Small intestine (tissue), 7 donors: ENCODE measurements around the gene PCDH15. TPM values are rescaled to one million over a fixed set of nuclear protein-coding genes. Genes with fewer than 3 reads are reported as not detected.

Experiments used
- DNase-seq, 2 donors: peaks; one replicate each; pipeline versions ENCODE4 v3.0.0 to v3.0.0-alpha.2; 2013
- FAIRE-seq: peaks from 2 replicates; lab custom pipeline; 2012; peaks lifted over from hg19 to GRCh38; lab: Jason Lieb, UNC
- H3K27ac ChIP-seq, 3 donors: one replicate each; pipeline ENCODE4 v1.5.1; 2013; ENCODE audit warnings: low read length in 2 of 3, mild to moderate bottlenecking in 2 of 3, control low read depth in 1 of 3, inconsistent platforms in 1 of 3, low read depth in 1 of 3, moderate library complexity in 1 of 3
- H3K27me3 ChIP-seq, 3 donors: one replicate each; pipeline ENCODE4 v1.6.1; 2013; ENCODE audit warnings: low read length in 3 of 3, inconsistent platforms in 1 of 3; ENCODE audit not compliant: control insufficient read depth in 3 of 3, insufficient read depth in 3 of 3
- H3K36me3 ChIP-seq, 3 donors: one replicate each; pipeline ENCODE4 v1.6.1; 2013; ENCODE audit warnings: low read length in 3 of 3, inconsistent platforms in 1 of 3, low read depth in 1 of 3, mild to moderate bottlenecking in 1 of 3, moderate library complexity in 1 of 3; ENCODE audit not compliant: control insufficient read depth in 3 of 3, insufficient read depth in 2 of 3
- H3K4me1 ChIP-seq, 3 donors: one replicate each; pipeline ENCODE4 v1.6.1; 2013; ENCODE audit warnings: low read length in 2 of 3, inconsistent platforms in 1 of 3, low read depth in 1 of 3, mild to moderate bottlenecking in 1 of 3, moderate library complexity in 1 of 3; ENCODE audit not compliant: control insufficient read depth in 3 of 3, insufficient read depth in 2 of 3
- H3K4me3 ChIP-seq, 3 donors: one replicate each; pipeline ENCODE4 v1.5.1; 2013; ENCODE audit warnings: low read length in 3 of 3, control low read depth in 1 of 3, inconsistent platforms in 1 of 3, low read depth in 1 of 3, mild to moderate bottlenecking in 1 of 3, moderate library complexity in 1 of 3
- H3K9me3 ChIP-seq, 2 donors: one replicate each; pipeline ENCODE4 v1.6.1; 2013; ENCODE audit warnings: low read depth in 1 of 2, low read length in 1 of 2; ENCODE audit not compliant: control insufficient read depth in 2 of 2, insufficient read depth in 1 of 2
- WGBS, 3 donors: extraction: QIAGEN DNeasy Blood & Tissue Kit; methylation state at CpG; one replicate each; pipeline ENCODE4 v1.1.7; 2013; 5-methylcytosine and 5-hydroxymethylcytosine counted together
- polyA plus RNA-seq, 4 donors: library from polyadenylated mRNA; stranded (reverse) in 3 of 4; unstranded in 1 of 4; fragments of 200-250 nt in 3 of 4; fragments of 120-200 nt in 1 of 4; gene quantifications; one replicate each; pipeline versions ENCODE4 v1.2.1 to v1.2.3, GENCODE V29; 2013
- donor health status: healthy with polysubstance abuse.
- donor health status: control.
- donor health status: control.
- donor health status: Bipolar disorder and iron deficiency.
- donor health status: healthy.

The PCDH15 gene
- polyA plus RNA-seq, 4 donors, result 0.12 to 0.21 TPM; not detected in 2

GRCh38 chr10:54065106-54065505 lies 735.9 kb downstream of the PCDH15 start:
- Histone ChIP-seq H3K4me1 (no peaks in the 10 kb centered on the region), H3K27me3 (no peaks in the 10 kb centered on the region), H3K4me3 (no peak overlapping the region), H3K9me3 (no peaks in the 10 kb centered on the region), H3K27ac (no peak overlapping the region), H3K36me3 (no peaks in the 10 kb centered on the region)
- FAIRE-seq, result no peak
- DNase-seq, result no peak

DNA sequence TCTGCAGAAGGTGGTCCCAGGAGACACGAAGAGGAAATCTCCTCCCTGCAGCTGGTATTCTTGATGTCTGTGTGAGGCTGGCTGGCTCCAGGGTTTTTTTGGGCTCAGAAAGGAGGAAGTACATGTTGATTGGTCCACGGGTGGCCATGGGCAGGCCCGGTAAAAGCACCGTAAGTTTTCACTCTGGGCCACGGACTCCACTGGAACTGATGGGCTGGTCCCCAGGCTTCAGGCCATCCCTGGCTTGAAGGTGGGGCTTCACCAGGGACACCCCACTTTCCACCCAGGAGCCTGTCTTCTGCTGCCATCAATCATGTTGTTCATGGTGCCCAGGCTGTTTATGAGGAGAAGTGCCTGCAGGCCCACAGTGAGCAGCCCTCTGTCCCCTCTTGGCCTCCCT lies 736.8 kb downstream of the PCDH15 start:
- H3K4me1 ChIP-seq, result no peaks in the 10 kb centered on the region
- no peak overlapping the region for H3K4me3 ChIP-seq
- no peaks in the 10 kb centered on the region for H3K9me3 ChIP-seq
- no peaks in the 10 kb centered on the region for H3K27me3 ChIP-seq
- 85 to 88% (median 86%) methylated on average over 5 of the region's 5 CpGs for WGBS, 3 donors
- no peak for DNase-seq
- FAIRE-seq, result no peak
- H3K27ac ChIP-seq, result no peak overlapping the region
- H3K36me3 ChIP-seq, result no peaks in the 10 kb centered on the region

DNA sequence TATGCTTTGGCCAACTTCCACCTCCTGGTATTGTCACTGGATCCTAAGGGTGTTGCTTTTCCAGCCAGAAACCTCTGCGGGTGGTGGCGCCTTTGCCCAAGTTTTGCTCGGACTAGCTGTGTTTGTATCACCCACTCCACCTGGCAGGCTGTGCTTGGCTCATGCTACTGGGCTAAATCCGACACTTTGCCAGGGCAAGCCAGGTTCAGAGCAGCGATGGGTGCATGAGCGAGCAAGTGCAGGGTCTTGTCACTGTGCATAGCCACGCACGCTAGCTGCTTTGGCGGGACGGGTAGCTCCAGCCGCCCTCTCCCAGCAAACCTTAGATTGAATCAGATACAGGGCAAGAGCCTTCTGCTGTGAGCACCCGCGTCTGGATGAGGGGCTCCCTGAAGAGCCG lies 737.5 kb downstream of the PCDH15 start:
- FAIRE-seq (no peak), DNase-seq (no peak)
- Histone ChIP-seq H3K27ac (no peak overlapping the region), H3K9me3 (no peaks in the 10 kb centered on the region), H3K4me3 (no peak overlapping the region), H3K27me3 (no peaks in the 10 kb centered on the region), H3K36me3 (no peaks in the 10 kb centered on the region), H3K4me1 (no peaks in the 10 kb centered on the region)
- 87 to 94% (median 91%) methylated on average over 14 of the region's 14 CpGs for WGBS, 3 donors

GRCh38 chr10:54060572-54060971 lies 740.5 kb downstream of the PCDH15 start:
- FAIRE-seq, result no peak

GRCh38 chr10:54057357-54057756 lies 743.7 kb downstream of the PCDH15 start:
- H3K4me3 ChIP-seq, result no peak overlapping the region
- WGBS, 3 donors, result 48 to 79% (median 73%) methylated on average over 2 of the region's 2 CpGs
- no peaks in the 10 kb centered on the region for H3K27me3 ChIP-seq
- DNase-seq (no peak), FAIRE-seq (no peak)
- H3K36me3 ChIP-seq, result no peaks in the 10 kb centered on the region
- no peaks in the 10 kb centered on the region for H3K4me1 ChIP-seq
- H3K9me3 ChIP-seq, result peaks cover 0 to 6% of the 10 kb centered on the region in 2 donors
- H3K27ac ChIP-seq, result no peak overlapping the region

More at GRCh38 chr10:54060572-54060971, 740.5 kb downstream of the PCDH15 start:
- DNase-seq, result no peak
- Histone ChIP-seq H3K27me3 (no peaks in the 10 kb centered on the region), H3K9me3 (peaks cover 0 to 6% of the 10 kb centered on the region in 2 donors), H3K36me3 (no peaks in the 10 kb centered on the region), H3K27ac (no peak overlapping the region), H3K4me1 (no peaks in the 10 kb centered on the region), H3K4me3 (no peak overlapping the region)
- WGBS, 3 donors, result 87 to 92% (median 88%) methylated on average over 5 of the region's 5 CpGs

DNA sequence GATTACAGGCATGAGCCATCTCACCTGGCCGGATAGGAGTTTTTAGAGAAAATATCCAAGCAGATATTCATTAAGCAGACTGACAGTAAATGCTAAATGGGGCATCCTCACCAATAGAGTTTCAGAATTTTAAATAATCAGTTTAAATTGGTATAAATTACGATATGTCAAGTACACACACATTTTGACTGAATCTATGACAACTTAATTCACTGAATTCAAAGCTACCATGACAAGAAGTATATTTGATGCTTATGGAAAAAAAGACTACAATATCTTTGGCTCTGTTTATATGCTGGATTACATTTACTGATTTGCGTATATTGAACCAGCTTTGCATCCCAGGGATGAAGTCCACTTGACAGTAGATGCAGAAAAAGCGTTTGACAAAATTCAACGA lies 774.7 kb downstream of the PCDH15 start:
- Histone ChIP-seq H3K9me3 (no peaks in the 10 kb centered on the region), H3K4me3 (no peak overlapping the region), H3K27me3 (no peaks in the 10 kb centered on the region), H3K4me1 (no peaks in the 10 kb centered on the region), H3K27ac (no peak overlapping the region), H3K36me3 (no peaks in the 10 kb centered on the region)
- FAIRE-seq (no peak), DNase-seq (no peak)
- 81 to 87% (median 83%) methylated on average over 5 of the region's 5 CpGs for WGBS, 3 donors

DNA sequence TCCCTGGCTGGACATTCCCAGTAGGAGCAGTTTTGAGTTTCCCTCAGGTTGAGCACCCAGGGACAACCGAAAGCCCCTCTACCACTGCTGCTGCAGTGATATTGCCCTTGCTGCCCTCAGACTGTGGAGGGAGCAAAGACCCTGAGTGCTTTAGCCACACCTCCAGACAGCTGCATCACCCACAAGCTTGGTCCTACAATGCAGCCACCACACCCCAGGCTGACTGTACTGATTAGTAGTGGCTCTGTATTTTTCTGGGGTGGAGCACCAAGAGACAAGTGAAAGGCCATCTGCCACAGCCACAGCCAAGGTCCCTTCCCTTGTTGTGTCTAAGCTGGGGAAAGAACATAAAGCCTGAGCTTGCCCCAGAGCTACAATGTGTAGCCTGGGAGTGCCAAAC lies 789.9 kb downstream of the PCDH15 start:
- DNase-seq (no peak), FAIRE-seq (no peak)
- H3K4me1 ChIP-seq, result no peaks in the 10 kb centered on the region
- H3K36me3 ChIP-seq, result no peaks in the 10 kb centered on the region
- WGBS, 3 donors, result 79 to 94% (median 92%) methylated on average over 1 of the region's 1 CpG
- no peak overlapping the region for H3K27ac ChIP-seq
- H3K27me3 ChIP-seq, result no peaks in the 10 kb centered on the region
- H3K9me3 ChIP-seq, result no peaks in the 10 kb centered on the region
- H3K4me3 ChIP-seq, result no peak overlapping the region

DNA sequence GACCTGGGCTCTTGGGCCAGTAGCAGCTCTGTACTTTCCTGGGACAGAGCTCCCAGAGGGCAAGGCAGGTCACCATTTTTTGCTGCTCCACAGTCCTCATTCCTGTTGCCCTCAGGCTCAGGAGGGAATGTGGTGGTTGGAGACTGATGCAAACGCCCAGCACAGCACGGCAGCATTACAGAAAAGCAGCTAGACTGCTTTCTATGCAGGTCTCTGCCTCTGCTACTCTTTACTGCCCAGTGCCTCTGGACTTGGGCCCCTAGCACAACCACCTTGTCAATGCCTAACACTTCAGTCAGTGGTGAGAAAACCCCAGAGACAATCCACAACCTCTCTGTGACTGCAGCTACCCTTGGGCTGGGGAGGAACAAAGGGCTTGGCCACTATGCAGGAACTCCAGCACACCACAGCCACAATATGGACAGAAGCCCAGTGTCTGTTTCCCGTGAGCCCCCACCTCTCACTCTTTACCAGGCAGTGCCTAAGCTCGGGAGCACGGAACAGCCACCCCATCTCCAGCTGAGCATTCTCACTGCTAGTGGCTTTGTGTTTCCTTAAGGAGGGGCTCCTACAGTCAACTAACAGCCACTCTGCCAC lies 790.6 kb downstream of the PCDH15 start:
- DNase-seq, result no peak
- FAIRE-seq, result no peak
- Histone ChIP-seq H3K4me3 (no peak overlapping the region), H3K4me1 (no peaks in the 10 kb centered on the region), H3K9me3 (no peaks in the 10 kb centered on the region), H3K27me3 (no peaks in the 10 kb centered on the region), H3K27ac (no peak overlapping the region), H3K36me3 (no peaks in the 10 kb centered on the region)
- WGBS, 3 donors, result 78 to 85% (median 79%) methylated on average over 5 of the region's 5 CpGs

DNA sequence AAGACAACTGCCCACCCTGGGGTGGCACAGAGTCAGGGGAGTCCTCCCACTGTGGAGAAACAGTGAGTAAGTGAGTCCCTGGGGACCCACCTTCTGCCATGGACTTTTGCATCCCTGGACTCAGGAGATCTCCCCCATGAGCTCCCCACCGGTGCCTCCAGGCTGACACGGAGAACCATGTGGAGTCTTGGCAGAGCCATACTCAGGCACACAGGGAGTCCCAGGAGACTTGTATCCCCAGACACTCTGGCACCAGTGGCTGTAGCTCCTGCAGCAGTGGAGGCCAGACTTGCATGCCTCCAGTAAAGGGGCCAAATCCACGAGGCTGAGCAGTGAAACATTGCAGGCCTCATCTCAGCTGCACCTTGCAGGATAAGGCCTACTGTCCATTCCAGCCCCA lies 791.4 kb downstream of the PCDH15 start:
- FAIRE-seq (no peak), DNase-seq (no peak)
- Histone ChIP-seq H3K4me3 (no peak overlapping the region), H3K4me1 (no peaks in the 10 kb centered on the region), H3K27ac (no peak overlapping the region), H3K9me3 (no peaks in the 10 kb centered on the region), H3K36me3 (no peaks in the 10 kb centered on the region), H3K27me3 (no peaks in the 10 kb centered on the region)
- WGBS, 3 donors, result 65 to 76% (median 70%) methylated on average over 3 of the region's 3 CpGs
